GM12878 (cell line): ENCODE results near the gene CCL14. TPM values are rescaled to one million over a fixed set of nuclear protein-coding genes. Genes with fewer than 3 reads are reported as not detected.

Experiments used
- ATAC-seq: fragments of 200-7000 bp; cut with Tn5 transposase; 3 replicates; pipeline ENCODE4 v1.9.1; 2020; ENCODE audit warnings: mild to moderate bottlenecking, moderate library complexity
- BruUV-seq: library from RNA; stranded (reverse); fragments of 400-500 nt; replicated peaks from 2 replicates; lab custom pipeline; 2021; lab: Mats Ljungman, UMichigan
- CTCF ChIA-PET: fragments of 300-600 bp; sonication (Branson Sonifier 250); formaldehyde crosslinking; extraction: SDS; loops from one replicate; lab custom pipeline; 2021; ENCODE audit warnings: inconsistent platforms; lab: Yijun Ruan, JAX
- POLR2A ChIA-PET: fragments of 350-600 bp; formaldehyde crosslinking; extraction: SDS; loops from one replicate; lab custom pipeline; 2021; ENCODE audit warnings: inconsistent platforms; lab: Charles Lee
- RAD21 ChIA-PET: fragments of 300-600 bp; sonication (Branson Sonifier 250); formaldehyde crosslinking; loops from one replicate; lab custom pipeline; 2023; ENCODE audit warnings: antibody characterized with exemption; ENCODE audit not compliant: unreplicated experiment; lab: Charles Lee
- SMC1A ChIA-PET: fragments of 300-600 bp; sonication (Branson Sonifier 250); formaldehyde crosslinking; loops from one replicate; lab custom pipeline; 2023; ENCODE audit not compliant: unreplicated experiment, uncharacterized antibody; lab: Charles Lee
- DNase-seq: peaks from one replicate; pipeline ENCODE4 v3.0.0-alpha.2; 2011; ENCODE audit warnings: low read depth, low spot score
- FAIRE-seq: peaks from 3 replicates; lab custom pipeline; 2011; peaks lifted over from hg19 to GRCh38; lab: Jason Lieb, UNC
- H2AFZ ChIP-seq: 2 replicates; pipeline ENCODE4 v1.6.0; 2011; ENCODE audit warnings: low read depth, low read length, control low read depth; ENCODE audit not compliant: control insufficient read depth
- H3K27ac ChIP-seq: 2 replicates; pipeline ENCODE4 v1.5.1; 2011; ENCODE audit warnings: control low read depth; ENCODE audit not compliant: control insufficient read depth, insufficient read depth
- H3K27me3 ChIP-seq, 2 experiments: replicated peaks in 1 of 2; 2 replicates each; pipeline versions ENCODE4 v1.6.0 to v1.6.1; 2011; ENCODE audit warnings: low read length in 1 of 2; ENCODE audit not compliant: control insufficient read depth in 2 of 2, insufficient read depth in 2 of 2
- H3K36me3 ChIP-seq, 2 experiments: 2 replicates each; pipeline ENCODE4 v1.5.1; 2011; ENCODE audit warnings: low read length in 1 of 2; ENCODE audit not compliant: control insufficient read depth in 2 of 2, insufficient read depth in 2 of 2
- H3K4me1 ChIP-seq: 2 replicates; pipeline ENCODE4 v1.6.1; 2011; ENCODE audit warnings: mild to moderate bottlenecking, low read length, moderate library complexity, mixed read lengths; ENCODE audit not compliant: control insufficient read depth, insufficient read depth
- H3K4me2 ChIP-seq: 2 replicates; pipeline ENCODE4 v1.6.0; 2011; ENCODE audit warnings: control low read depth; ENCODE audit not compliant: control insufficient read depth, insufficient read depth
- H3K4me3 ChIP-seq: fragments of 200-600 bp; sonication (generic); 2 replicates; pipeline ENCODE4 v1.5.1; 2016
- H3K79me2 ChIP-seq: 2 replicates; pipeline ENCODE4 v1.6.0; 2011; ENCODE audit warnings: low read length; ENCODE audit not compliant: control insufficient read depth, insufficient read depth
- H3K9ac ChIP-seq: 2 replicates; pipeline ENCODE4 v1.8.0; 2011; ENCODE audit warnings: low read length, control low read depth, mixed read lengths; ENCODE audit not compliant: control insufficient read depth, insufficient read depth
- H3K9me3 ChIP-seq: replicated peaks from 3 replicates; pipeline ENCODE4 v1.5.1; 2011; ENCODE audit warnings: mild to moderate bottlenecking, low read length; ENCODE audit not compliant: control insufficient read depth, insufficient read depth
- H4K20me1 ChIP-seq: 2 replicates; pipeline ENCODE4 v1.6.0; 2011; ENCODE audit not compliant: control insufficient read depth, insufficient read depth
- ATF7 ChIP-seq: fragments of 450-650 bp; IDR thresholded peaks from 2 replicates; pipeline ENCODE4 v1.6.1; 2016; ENCODE audit warnings: low read depth, mild to moderate bottlenecking
- BMI1 ChIP-seq: fragments of 450-650 bp; IDR thresholded peaks from 2 replicates; pipeline ENCODE4 v1.6.1; 2016; ENCODE audit warnings: mild to moderate bottlenecking, moderate library complexity, borderline replicate concordance
- CEBPB ChIP-seq, 2 experiments: fragments of 150-350 bp in 1 of 2; IDR thresholded peaks; 2 replicates each; pipeline ENCODE4 v1.6.1; 2012 to 2014; ENCODE audit warnings: low read depth in 2 of 2, low read length in 2 of 2, borderline replicate concordance in 1 of 2, inconsistent platforms in 1 of 2
- CHD4 ChIP-seq: fragments of 200-600 bp; sonication (generic); IDR thresholded peaks from 2 replicates; pipeline ENCODE4 v1.6.1; 2016; ENCODE audit warnings: mild to moderate bottlenecking
- CTCF ChIP-seq, 3 experiments: IDR thresholded peaks in 2 of 3; conservative IDR thresholded peaks in 1 of 3; 2 replicates each; pipeline ENCODE4 v1.5.1; 2011; ENCODE audit warnings: low read depth in 3 of 3, low read length in 3 of 3, mild to moderate bottlenecking in 3 of 3, control low read depth in 2 of 3, moderate library complexity in 2 of 3, inconsistent platforms in 1 of 3, mixed read lengths in 1 of 3; ENCODE audit not compliant: control insufficient read depth in 2 of 3, insufficient read depth in 1 of 3; ENCODE audit errors: extremely low read depth in 1 of 3
- IRF4 ChIP-seq: IDR thresholded peaks from 2 replicates; pipeline ENCODE4 v1.6.1; 2011; ENCODE audit warnings: low read depth, low read length
- MAX ChIP-seq: IDR thresholded peaks from 2 replicates; pipeline ENCODE4 v1.6.1; 2012; ENCODE audit warnings: low read depth, low read length, improper control_type of control experiment
- NR2C1 ChIP-seq: fragments of 450-650 bp; IDR thresholded peaks from 2 replicates; pipeline ENCODE4 v1.6.1; 2017; ENCODE audit warnings: antibody characterized with exemption, mild to moderate bottlenecking, moderate library complexity
- NR2C2 ChIP-seq: IDR thresholded peaks from 2 replicates; pipeline ENCODE4 v1.6.1; 2011; ENCODE audit warnings: borderline replicate concordance, low read depth; ENCODE audit not compliant: control insufficient read depth, insufficient read length
- PAX8 ChIP-seq: fragments of 450-650 bp; IDR thresholded peaks from 2 replicates; pipeline ENCODE4 v1.6.1; 2017; ENCODE audit warnings: mild to moderate bottlenecking, moderate library complexity
- POLR2A ChIP-seq: IDR thresholded peaks from 2 replicates; pipeline ENCODE4 v1.6.1; 2011; ENCODE audit warnings: low read depth, mild to moderate bottlenecking, low read length
- POLR2AphosphoS5 ChIP-seq: IDR thresholded peaks from 2 replicates; pipeline ENCODE4 v1.6.1; 2011; ENCODE audit warnings: mild to moderate bottlenecking, low read length, inconsistent platforms
- POU2F2 ChIP-seq: IDR thresholded peaks from 3 replicates; pipeline ENCODE4 v1.6.1; 2011; ENCODE audit warnings: low read depth, mild to moderate bottlenecking, low read length, borderline replicate concordance
- RAD21 ChIP-seq: IDR thresholded peaks from 2 replicates; pipeline ENCODE4 v1.6.1; 2011; ENCODE audit warnings: mild to moderate bottlenecking, low read depth, low read length, moderate library complexity; ENCODE audit not compliant: insufficient read depth
- RBBP5 ChIP-seq: fragments of 200-600 bp; sonication (generic); conservative IDR thresholded peaks from 2 replicates; pipeline ENCODE4 v1.6.1; 2016
- RELA ChIP-seq: fragments of 450-650 bp; IDR thresholded peaks from 2 replicates; pipeline ENCODE4 v1.8.0; 2014; ENCODE audit warnings: borderline replicate concordance; ENCODE audit not compliant: partially characterized antibody
- TAF1 ChIP-seq: IDR thresholded peaks from 2 replicates; pipeline ENCODE4 v1.6.1; 2011; ENCODE audit warnings: mild to moderate bottlenecking, low read depth, low read length, borderline replicate concordance
- ZNF274 ChIP-seq: IDR thresholded peaks from one replicate; pipeline ENCODE4 v1.8.0; 2011; ENCODE audit not compliant: insufficient read length, insufficient read depth
- WGBS: methylation state at CpG from one replicate; pipeline ENCODE4 v1.1.6; 2016; ENCODE audit warnings: low lambda C conversion rate; ENCODE audit not compliant: insufficient replicate concordance, insufficient coverage; ENCODE audit errors: missing lambda C conversion rate; 5-methylcytosine and 5-hydroxymethylcytosine counted together
- in situ Hi-C: fragments of 300-500 bp; cut with MboI; formaldehyde crosslinking; loops from 9 replicates; pipeline ENCODE4 v1.14.3; 2018; ENCODE audit warnings: mixed read lengths
- intact Hi-C: fragments of 100-400 bp; cut with micrococcal nuclease; formaldehyde crosslinking; loops from one replicate; pipeline ENCODE4 v1.14.2; 2022; ENCODE audit not compliant: unreplicated experiment
- polyA plus RNA-seq, 11 experiments: library from polyadenylated mRNA; depleted of rRNA in 4 of 11; unstranded in 6 of 11; stranded (reverse) in 5 of 11; fragments of >200 nt; fragmentation: Nextera tagmentation in 4 of 11; fragmentation: Illumina TruSeq in 1 of 11; extraction: Ambion mirVana in 4 of 11; extraction: Trizol in 1 of 11; gene quantifications; 1 replicate in 1 of 11; 2 replicates in 10 of 11; pipeline versions ENCODE4 v1.2.1 to v1.2.3, GENCODE V29; 2011 to 2016; ENCODE audit warnings: inconsistent platforms in 2 of 11, missing spikeins in 2 of 11, low read depth in 1 of 11
- total RNA-seq, 4 experiments: library from RNA; depleted of rRNA in 3 of 4; stranded (reverse); fragments of >200 nt in 3 of 4; fragmentation: Illumina TruSeq in 1 of 4; extraction: Trizol in 1 of 4; gene quantifications; 2 replicates each; pipeline versions ENCODE4 v1.2.1 to v1.2.3, GENCODE V29; 2013 to 2021

The CCL14 gene
- total and polyA plus RNA-seq, 10 of the 15 experiments (the other 5 are each of a cell fraction or from before 2014, with no cell fraction given) = not detected

- CTCF ChIA-PET = interaction anchor here (1.3 to 2.4 kb wide), 2 partner anchors 9 to 22 kb away, joined by 4 to 11 read pairs; no protein-coding TSS in a partner anchor
- H3K36me3 ChIP-seq = no peaks in the 10 kb centered on the region
- in situ Hi-C loops = no loop called here
- TF ChIP-seq CEBPB (IDR thresholded peaks at IDR 0.05; ENCODE audit: borderline replicate concordance in 1 of 2, low read depth in 2 of 2, low read length in 2 of 2) (no peak), RELA (no peak), ZNF274 (no peak), PAX8 (no peak)
- SMC1A ChIA-PET = interaction anchor here (0.6 to 2.0 kb wide), 5 partner anchors 14 to 152 kb away, joined by 3 to 10 read pairs (median 4); no protein-coding TSS in a partner anchor
- POLR2A ChIA-PET = interaction anchor here (1.0 to 1.4 kb wide), 2 partner anchors 9 to 45 kb away, joined by 3 to 4 read pairs; no protein-coding TSS in a partner anchor
- WGBS = 79% methylated on average over 2 of the region's 2 CpGs
- ATAC-seq = no peak
- H3K4me2 ChIP-seq = no peak overlapping the region
- no peak overlapping the region for H3K9ac ChIP-seq
- H3K27me3 ChIP-seq = no peaks in the 10 kb centered on the region
- H3K4me1 ChIP-seq = no peaks in the 10 kb centered on the region
- no peak overlapping the region for H2AFZ ChIP-seq
- H3K27ac ChIP-seq = no peak overlapping the region
- no peak for FAIRE-seq
- no peak overlapping the region for H3K4me3 ChIP-seq
- intact Hi-C loops = no loop called here
- H3K9me3 ChIP-seq = peaks cover 3% of the 10 kb centered on the region; the same call in 2 of the 3 replicates
- no peak for DNase-seq
- H4K20me1 ChIP-seq = no peaks in the 10 kb centered on the region
- no peaks in the 10 kb centered on the region for H3K79me2 ChIP-seq
- no TSS peak for BruUV-seq
- RAD21 ChIA-PET = no interaction called here
Measured at GRCh38 chr17:35991075-35991474, 4.5 kb upstream of the CCL14 start.

- no peaks in the 10 kb centered on the region for H3K79me2 ChIP-seq
- no peak overlapping the region for H3K4me2 ChIP-seq
- no peak overlapping the region for H3K9ac ChIP-seq
- POLR2A ChIA-PET = no interaction called here
- FAIRE-seq (no peak), DNase-seq (no peak), ATAC-seq (no peak)
- CTCF ChIA-PET = interaction anchor here (1.1 to 1.8 kb wide), 2 partner anchors 11 to 161 kb away, joined by 3 to 7 read pairs; no protein-coding TSS in a partner anchor
- SMC1A ChIA-PET = interaction anchor here (1.3 to 1.7 kb wide), 3 partner anchors 10 to 161 kb away, joined by 3 to 8 read pairs (median 7); no protein-coding TSS in a partner anchor
- H3K4me1 ChIP-seq = no peaks in the 10 kb centered on the region
- no peaks in the 10 kb centered on the region for H3K36me3 ChIP-seq
- in situ Hi-C loops (no loop called here), intact Hi-C loops (no loop called here)
- no peaks in the 10 kb centered on the region for H3K27me3 ChIP-seq
- H4K20me1 ChIP-seq = no peaks in the 10 kb centered on the region
- BruUV-seq = no TSS peak
- H2AFZ ChIP-seq = no peak overlapping the region
- no peak overlapping the region for H3K4me3 ChIP-seq
- peaks cover 2% of the 10 kb centered on the region; the same call in 2 of the 3 replicates for H3K9me3 ChIP-seq
- RAD21 ChIA-PET = interaction anchor here (1.0 kb wide), 1 partner anchor 83 kb away, joined by 3 read pairs; no protein-coding TSS in a partner anchor
- H3K27ac ChIP-seq = no peak overlapping the region
- no peak for TF ChIP-seq IRF4
- TF ChIP-seq POLR2AphosphoS5 = no peak
- no peak for TF ChIP-seq CTCF (IDR thresholded peaks at IDR 0.05 in 2 of 3, conservative IDR thresholded peaks at IDR 0.05 in 1 of 3; ENCODE audit: control insufficient read depth in 2 of 3, extremely low read depth in 1 of 3, insufficient read depth in 1 of 3, low read depth in 3 of 3, low read length in 3 of 3)
- TF ChIP-seq RBBP5 = no peak
- no peak for TF ChIP-seq BMI1
- TF ChIP-seq NR2C1 = no peak
- TF ChIP-seq POLR2A = no peak
- TF ChIP-seq ATF7 = no peak
- no peak for TF ChIP-seq TAF1
- no peak for TF ChIP-seq MAX
- no peak for TF ChIP-seq RAD21
- no peak for TF ChIP-seq CHD4
- TF ChIP-seq NR2C2 = no peak
- no peak for TF ChIP-seq POU2F2
Measured at GRCh38 chr17:35988164-35988563, 1.6 kb upstream of the CCL14 start.
